ENCODE measurements around the gene SATB2.

DNA sequence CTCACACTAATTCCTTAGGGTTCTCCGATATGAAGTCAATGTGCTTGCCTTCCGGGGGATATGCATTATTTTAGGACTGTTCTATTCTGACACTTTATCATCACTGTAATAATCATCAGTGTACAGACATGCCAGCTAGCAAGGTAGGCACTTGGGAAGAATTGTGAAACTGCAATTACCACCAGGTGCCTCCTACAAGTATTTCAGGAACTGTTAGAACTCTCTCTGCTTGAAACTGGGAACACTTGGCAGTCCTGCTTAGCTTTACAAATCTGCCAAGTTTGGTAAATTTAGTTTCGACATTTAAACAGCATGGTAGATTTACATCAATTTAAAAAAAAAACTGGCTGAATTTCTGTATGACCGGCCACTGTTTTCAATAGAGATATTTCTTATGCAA lies 128.7 kb downstream of the SATB2 start:
- no peak for TF ChIP-seq POLR2A (IDR thresholded peaks at IDR 0.05)
- TF ChIP-seq, protein P1, sequence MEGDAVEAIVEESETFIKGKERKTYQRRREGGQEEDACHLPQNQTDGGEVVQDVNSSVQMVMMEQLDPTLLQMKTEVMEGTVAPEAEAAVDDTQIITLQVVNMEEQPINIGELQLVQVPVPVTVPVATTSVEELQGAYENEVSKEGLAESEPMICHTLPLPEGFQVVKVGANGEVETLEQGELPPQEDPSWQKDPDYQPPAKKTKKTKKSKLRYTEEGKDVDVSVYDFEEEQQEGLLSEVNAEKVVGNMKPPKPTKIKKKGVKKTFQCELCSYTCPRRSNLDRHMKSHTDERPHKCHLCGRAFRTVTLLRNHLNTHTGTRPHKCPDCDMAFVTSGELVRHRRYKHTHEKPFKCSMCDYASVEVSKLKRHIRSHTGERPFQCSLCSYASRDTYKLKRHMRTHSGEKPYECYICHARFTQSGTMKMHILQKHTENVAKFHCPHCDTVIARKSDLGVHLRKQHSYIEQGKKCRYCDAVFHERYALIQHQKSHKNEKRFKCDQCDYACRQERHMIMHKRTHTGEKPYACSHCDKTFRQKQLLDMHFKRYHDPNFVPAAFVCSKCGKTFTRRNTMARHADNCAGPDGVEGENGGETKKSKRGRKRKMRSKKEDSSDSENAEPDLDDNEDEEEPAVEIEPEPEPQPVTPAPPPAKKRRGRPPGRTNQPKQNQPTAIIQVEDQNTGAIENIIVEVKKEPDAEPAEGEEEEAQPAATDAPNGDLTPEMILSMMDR (IDR thresholded peaks at IDR 0.05 in 8 of 11, conservative IDR thresholded peaks at IDR 0.05 in 3 of 11): no peak

All from spleen (tissue), 7 donors.